Heart right ventricle (tissue), 16 donors: ENCODE data around the gene RPL10. TPM values are rescaled to one million over a fixed set of nuclear protein-coding genes. Genes with fewer than 3 reads are reported as not detected.

Source experiments
- ATAC-seq, 8 donors: fragments of 200-7000 bp; cut with Tn5 transposase; one replicate each; pipeline ENCODE4 v1.9.1; 2020; ENCODE audit warnings: mild to moderate bottlenecking in 8 of 8, moderate library complexity in 8 of 8, moderate number of reproducible peaks in 1 of 8
- DNase-seq, 2 donors: peaks; one replicate each; pipeline ENCODE4 v3.0.0-alpha.2; 2020
- H3K27ac ChIP-seq, 10 donors: fragments of 200-600 bp; sonication (generic) in 2 of 10; one replicate each; pipeline versions ENCODE4 v1.5.0 to v1.8.0; 2020 to 2022; ENCODE audit warnings: mild to moderate bottlenecking in 3 of 10
- H3K27me3 ChIP-seq, 7 donors: fragments of 200-600 bp; one replicate each; pipeline ENCODE4 v1.8.0; 2021 to 2022; ENCODE audit warnings: mild to moderate bottlenecking in 2 of 7
- H3K36me3 ChIP-seq, 9 donors: fragments of 200-600 bp; sonication (generic) in 1 of 9; one replicate each; pipeline versions ENCODE4 v1.5.0 to v1.8.0; 2020 to 2022; ENCODE audit warnings: mild to moderate bottlenecking in 2 of 9
- H3K4me1 ChIP-seq, 9 donors: fragments of 200-600 bp; sonication (generic) in 1 of 9; one replicate each; pipeline versions ENCODE4 v1.5.0 to v1.8.0; 2020 to 2022; ENCODE audit warnings: mild to moderate bottlenecking in 4 of 9
- H3K4me3 ChIP-seq, 10 donors: fragments of 200-600 bp; sonication (generic) in 2 of 10; one replicate each; pipeline versions ENCODE4 v1.5.0 to v1.8.0; 2020 to 2022; ENCODE audit warnings: mild to moderate bottlenecking in 7 of 10, moderate library complexity in 2 of 10
- H3K9me3 ChIP-seq, 11 donors: fragments of 200-600 bp in 10 of 11; sonication (generic) in 2 of 11; one replicate each; pipeline versions ENCODE4 v1.5.0 to v1.8.0; 2013 to 2022; ENCODE audit warnings: mild to moderate bottlenecking in 2 of 11, control low read depth in 1 of 11, moderate library complexity in 1 of 11
- WGBS, 2 donors: extraction: QIAGEN DNeasy Blood & Tissue Kit; methylation state at CpG; one replicate each; pipeline ENCODE4 v1.1.7; 2013; ENCODE audit warnings: inconsistent platforms in 1 of 2; 5-methylcytosine and 5-hydroxymethylcytosine counted together
- intact Hi-C, 10 donors: fragments of 100-400 bp; cut with DNase I; formaldehyde crosslinking; loops; one replicate each; pipeline versions ENCODE4 v1.11.1 to v1.14.2; 2022
- polyA plus RNA-seq, 2 donors: library from polyadenylated mRNA; stranded (reverse); fragments of 200-250 nt; gene quantifications; one replicate each; pipeline ENCODE4 v1.2.3, GENCODE V29; 2013
- total RNA-seq, 10 donors: library from RNA; stranded (reverse); fragmentation: NEBNext Ultra II Directional in 3 of 10; extraction: Animal tissue kit (Norgen Biotek cat#: 25700) in 3 of 10; gene quantifications; one replicate each; pipeline versions ENCODE4 v1.2.1 to v1.2.4, GENCODE V29; 2021 to 2023
- TF ChIP-seq, protein P1 (sequence below), 9 donors: fragments of 200-600 bp; sonication (generic) in 2 of 9; IDR thresholded peaks; one replicate each; pipeline versions ENCODE4 v1.5.0 to v1.8.0; 2021 to 2022; ENCODE audit warnings: antibody characterized with exemption in 9 of 9, mild to moderate bottlenecking in 5 of 9, moderate library complexity in 1 of 9
- donor health status: Arrhythmogenic right ventricular cardiomyopathy.
- donor health status: ischemic (EF 13 %, LVEDD 7.1; RV severe dilation, severe dysfunction).
- donor health status: healthy with polysubstance abuse.
- donor health status: DM: no; HTN: yes; CAD: no.
- donor health status: DM: no; HTN: no; CAD: no.
- donor health status: ischemic (EF 25% LVEDD 6.9; RV normal size, moderate dysfunction).
- donor health status: ischemic (EF 25% LVEDD 5.7; RV mildly dilated, moderate dysfunction).
- donor health status: healthy.
- donor health status: DM: yes; HTN: yes; CAD: no.
- donor health status: Ischemic cardiomyopathy.
- donor health status: ischemic (EF 35%, LVEDD 5.7; RV mildly dilated, moderate dysfunction).
- donor health status: nonischemic (EF 11% LVEDD 7.7; RV severe dilation, severe dysfunction).
- donor health status: DM: yes; HTN: yes; CAD: no.
- donor health status: PGD.
- donor health status: ischemic (EF 29% LVEDD 5.4; RV normal size, mild dysfunction).
- donor health status: nonischemic (EF 23%, LVEDD 6.1; RV moderate dilation, normal function).

The RPL10 gene
- total and polyA plus RNA-seq, 12 donors = 1,543 to 7,085 (median 1,901) TPM

GRCh38 chrX:154362085-154362742 lies 36.0 kb upstream of the RPL10 start:
- no peaks in the 10 kb centered on the region for H3K27me3 ChIP-seq
- H3K4me1 ChIP-seq = peaks cover 3 to 58% (median 13%) of the 10 kb centered on the region in 9 donors
- DNase-seq (no peak), ATAC-seq (no peak)
- TF ChIP-seq, protein P1, sequence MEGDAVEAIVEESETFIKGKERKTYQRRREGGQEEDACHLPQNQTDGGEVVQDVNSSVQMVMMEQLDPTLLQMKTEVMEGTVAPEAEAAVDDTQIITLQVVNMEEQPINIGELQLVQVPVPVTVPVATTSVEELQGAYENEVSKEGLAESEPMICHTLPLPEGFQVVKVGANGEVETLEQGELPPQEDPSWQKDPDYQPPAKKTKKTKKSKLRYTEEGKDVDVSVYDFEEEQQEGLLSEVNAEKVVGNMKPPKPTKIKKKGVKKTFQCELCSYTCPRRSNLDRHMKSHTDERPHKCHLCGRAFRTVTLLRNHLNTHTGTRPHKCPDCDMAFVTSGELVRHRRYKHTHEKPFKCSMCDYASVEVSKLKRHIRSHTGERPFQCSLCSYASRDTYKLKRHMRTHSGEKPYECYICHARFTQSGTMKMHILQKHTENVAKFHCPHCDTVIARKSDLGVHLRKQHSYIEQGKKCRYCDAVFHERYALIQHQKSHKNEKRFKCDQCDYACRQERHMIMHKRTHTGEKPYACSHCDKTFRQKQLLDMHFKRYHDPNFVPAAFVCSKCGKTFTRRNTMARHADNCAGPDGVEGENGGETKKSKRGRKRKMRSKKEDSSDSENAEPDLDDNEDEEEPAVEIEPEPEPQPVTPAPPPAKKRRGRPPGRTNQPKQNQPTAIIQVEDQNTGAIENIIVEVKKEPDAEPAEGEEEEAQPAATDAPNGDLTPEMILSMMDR (IDR thresholded peaks at IDR 0.05) = no peak
- no peaks in the 10 kb centered on the region for H3K9me3 ChIP-seq
- H3K4me3 ChIP-seq = no peak overlapping the region
- peaks cover 0 to 100% (median 70%) of the 10 kb centered on the region in 9 donors for H3K36me3 ChIP-seq
- WGBS, 2 donors = 71 to 81% methylated on average over 21 to 30 of the region's 30 CpGs
- peak overlapping the region in 2 of 10 donors; percentile 2 to 12 for H3K27ac ChIP-seq
- intact Hi-C loops = no loop called here

DNA sequence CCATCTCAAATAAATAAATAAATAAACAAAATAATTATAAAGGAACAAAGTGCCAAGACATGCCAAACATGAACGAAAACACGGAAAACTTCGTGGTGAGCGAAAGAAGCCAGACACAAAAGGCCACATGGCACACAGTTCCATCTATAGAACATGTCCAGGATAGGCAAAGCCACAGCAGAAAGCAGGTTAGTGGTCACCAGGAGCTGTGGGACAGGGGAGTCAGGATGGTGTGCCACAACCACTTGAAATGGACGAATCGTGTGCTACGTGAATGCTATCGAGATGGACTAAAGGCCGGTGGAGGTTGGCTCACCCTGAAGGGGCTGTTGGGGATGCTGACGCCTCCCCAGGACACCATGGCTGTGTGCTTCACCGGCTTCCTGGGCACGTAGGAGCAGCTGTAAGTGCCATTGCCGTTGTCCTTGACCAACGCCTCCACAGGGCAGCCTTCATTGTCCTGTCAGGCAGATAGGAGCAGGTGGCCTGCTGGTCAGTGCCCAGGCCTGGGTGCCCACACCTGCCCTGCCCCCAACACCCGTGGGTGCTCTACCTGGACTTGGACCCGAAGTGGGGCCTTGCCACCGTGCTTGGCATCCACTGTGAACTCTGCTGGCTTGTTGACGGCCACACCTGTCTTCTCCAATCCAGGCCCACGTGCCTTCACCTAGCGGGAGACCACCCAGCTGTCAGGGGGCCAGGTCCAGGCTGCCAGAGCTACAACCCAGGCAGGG lies 34.3 kb upstream of the RPL10 start:
- WGBS, 2 donors = 48 to 68% methylated on average over 19 to 20 of the region's 20 CpGs
- intact Hi-C loops = no loop called here
- H3K4me3 ChIP-seq = no peak overlapping the region
- no peak for ATAC-seq
- TF ChIP-seq, protein P1 (IDR thresholded peaks at IDR 0.05) = no peak
- no peak for DNase-seq
- H3K27ac ChIP-seq = no peak overlapping the region
- H3K27me3 ChIP-seq = no peaks in the 10 kb centered on the region
- H3K9me3 ChIP-seq = no peaks in the 10 kb centered on the region
- H3K4me1 ChIP-seq = peaks cover 9 to 64% (median 25%) of the 10 kb centered on the region in 9 donors
- peaks cover 0 to 95% (median 58%) of the 10 kb centered on the region in 9 donors for H3K36me3 ChIP-seq

DNA sequence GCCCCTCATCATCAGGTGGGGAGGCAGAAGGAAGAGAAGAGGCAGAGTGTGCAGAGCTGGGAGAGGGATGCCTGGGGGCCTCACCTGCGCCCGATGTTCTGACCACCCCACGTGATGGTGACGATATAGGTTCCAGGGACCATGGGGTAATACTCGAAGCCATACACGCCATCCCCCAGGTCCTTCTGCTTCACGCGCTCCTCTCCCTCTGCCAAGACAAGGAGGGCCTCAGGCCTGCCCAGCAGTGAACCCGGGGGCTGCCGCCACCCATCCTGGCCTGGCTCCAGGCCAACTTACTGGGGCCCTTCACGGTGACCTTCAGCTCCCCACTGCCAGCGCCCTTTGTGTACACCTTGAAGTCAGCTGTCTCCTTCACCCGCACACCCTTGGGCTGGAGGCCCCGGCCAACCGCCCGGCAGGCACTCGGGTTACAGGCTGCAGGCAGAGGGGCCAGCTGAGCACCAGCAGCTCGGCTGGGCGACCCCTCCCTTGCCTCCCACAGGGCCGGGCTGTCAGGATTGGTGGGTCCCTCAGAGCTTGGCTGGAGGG lies 33.1 kb upstream of the RPL10 start:
- 44 to 47% methylated on average over 9 to 20 of the region's 20 CpGs for WGBS, 2 donors
- TF ChIP-seq, protein P1 (IDR thresholded peaks at IDR 0.05) = no peak
- peak overlapping the region in 6 of 10 donors; percentile 91 to 100 (median 98) for H3K27ac ChIP-seq
- intact Hi-C loops = no loop called here
- H3K4me1 ChIP-seq = peaks cover 9 to 53% (median 27%) of the 10 kb centered on the region in 9 donors
- no peaks in the 10 kb centered on the region for H3K27me3 ChIP-seq
- H3K36me3 ChIP-seq = peaks cover 0 to 82% (median 47%) of the 10 kb centered on the region in 9 donors
- H3K4me3 ChIP-seq = no peak overlapping the region
- ATAC-seq (no peak), DNase-seq (peak in 1 of 2 donors; percentile 17)
- no peaks in the 10 kb centered on the region for H3K9me3 ChIP-seq

- peak overlapping the region; percentile 15 to 100 (median 96) for H3K27ac ChIP-seq
- H3K27me3 ChIP-seq = no peaks in the 10 kb centered on the region
- WGBS, 2 donors = 51 to 69% methylated on average over 26 to 32 of the region's 32 CpGs
- intact Hi-C loops = no loop called here
- ATAC-seq = no peak
- peaks cover 0 to 72% (median 42%) of the 10 kb centered on the region in 9 donors for H3K36me3 ChIP-seq
- TF ChIP-seq, protein P1 (IDR thresholded peaks at IDR 0.05) = no peak
- H3K4me1 ChIP-seq = peaks cover 9 to 48% (median 27%) of the 10 kb centered on the region in 9 donors
- peaks cover 0 to 2% (median 0%) of the 10 kb centered on the region in 11 donors for H3K9me3 ChIP-seq
- DNase-seq = no peak
- no peak overlapping the region for H3K4me3 ChIP-seq
Measured at GRCh38 chrX:154365997-154366665, 32.0 kb upstream of the RPL10 start.
